CD4-positive, alpha-beta T cell treated with Interleukin-15 for 1 hour (primary cell): Measurements from ENCODE around the gene FAM98C.
"Not testable (repeated sequence)": the region's sequence is repeated elsewhere in the genome, so short reads cannot be mapped to it uniquely, and the experiment has no call there.

Experiments
- DNase-seq: peaks from one replicate; pipeline ENCODE4 v3.0.0-alpha.2; 2020

The FAM98C gene

GRCh38 chr19:38402967-38403674 is at the start of gene FAM98C:
Gene FAM98C (plus strand): TSS chr19:38403093. CDS start chr19:38403154, 61 bp downstream.
- peak; percentile 98 for DNase-seq

- no peak for DNase-seq
Observed at GRCh38 chr19:38355728-38356725, 46.9 kb upstream of the FAM98C start.

DNA sequence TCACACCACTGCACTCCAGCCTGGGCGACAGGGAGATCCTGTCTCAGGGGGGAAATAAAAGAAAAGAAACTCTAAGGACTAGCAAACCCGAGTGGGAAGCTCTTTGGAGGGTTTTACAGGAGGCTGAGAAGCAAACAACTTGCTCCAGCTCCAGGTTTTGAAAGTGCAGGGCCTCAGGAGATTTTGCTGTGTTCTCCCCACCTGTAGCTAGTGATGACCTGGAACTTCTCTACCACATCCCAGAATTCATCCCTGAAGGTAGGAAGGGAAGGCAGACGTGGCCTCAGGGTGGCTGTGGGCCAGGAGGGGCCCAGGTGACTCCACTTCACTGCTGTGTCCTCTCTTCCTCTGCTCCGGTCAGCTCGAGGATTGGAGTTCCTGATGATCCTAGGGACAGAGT is 44.8 kb upstream of the FAM98C start:
- DNase-seq, result no peak

GRCh38 chr19:38359242-38360021 is 43.5 kb upstream of the FAM98C start:
- no peak for DNase-seq

DNA sequence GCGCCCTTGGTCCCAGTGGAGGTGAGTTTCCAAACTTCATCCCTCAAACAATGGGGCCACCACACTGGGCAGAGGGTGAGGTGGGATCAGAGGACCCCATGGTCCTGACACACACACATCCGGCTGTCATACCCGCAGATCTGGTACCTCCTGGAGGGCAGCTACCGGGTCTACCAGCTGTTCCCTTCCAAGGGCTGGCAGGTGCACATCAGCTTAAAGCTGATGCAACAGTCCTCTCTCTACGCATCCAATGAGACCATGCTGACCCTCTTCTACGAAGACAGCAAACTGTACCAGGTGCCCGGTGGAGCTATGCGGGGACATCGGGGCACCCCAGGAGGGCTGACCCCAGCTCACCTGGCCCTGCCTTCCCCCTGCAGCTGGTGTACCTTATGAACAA is 42.5 kb upstream of the FAM98C start:
- DNase-seq, result no peak

DNA sequence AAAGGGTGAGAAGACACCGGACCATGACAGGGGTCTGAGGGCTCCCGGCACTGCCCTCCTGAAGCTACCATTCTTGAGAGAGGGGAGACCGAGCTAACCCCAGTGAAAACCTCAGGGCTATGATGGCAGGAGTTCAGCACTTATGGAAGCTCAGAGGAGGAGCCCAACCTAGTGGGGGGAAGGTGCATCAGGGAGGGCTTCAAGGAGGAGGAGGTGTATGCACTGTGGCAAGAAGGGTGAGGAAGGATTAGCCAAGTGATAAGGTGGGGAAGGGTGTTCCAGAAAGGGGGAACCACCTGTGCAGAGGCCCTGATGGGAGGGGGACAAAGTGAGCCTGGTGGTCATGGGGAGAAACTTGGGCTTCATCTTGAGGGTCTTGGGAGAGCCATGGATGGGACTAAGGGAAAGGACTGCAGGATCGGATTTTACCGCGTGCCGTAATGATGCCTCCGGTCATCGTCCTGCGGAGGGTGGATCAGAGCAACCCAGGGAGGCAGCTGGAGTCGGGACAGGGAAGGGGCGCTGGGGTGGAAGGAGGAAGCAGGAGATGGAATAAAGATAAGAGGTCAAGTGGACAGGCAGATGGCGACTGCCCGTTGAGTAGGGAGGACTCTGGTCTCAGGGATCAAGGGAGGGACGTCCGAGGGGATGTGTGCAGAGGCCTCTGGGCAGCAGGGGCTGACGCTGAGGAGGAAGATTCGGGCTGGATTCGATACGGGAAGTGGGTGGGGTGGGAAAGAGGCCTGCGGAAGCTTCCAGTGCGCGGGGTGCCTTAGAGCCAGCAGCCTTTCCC is 41.9 kb upstream of the FAM98C start:
- no peak for DNase-seq

- DNase-seq, result peak; percentile 65
Observed at GRCh38 chr19:38361633-38362075, 41.2 kb upstream of the FAM98C start.

DNA sequence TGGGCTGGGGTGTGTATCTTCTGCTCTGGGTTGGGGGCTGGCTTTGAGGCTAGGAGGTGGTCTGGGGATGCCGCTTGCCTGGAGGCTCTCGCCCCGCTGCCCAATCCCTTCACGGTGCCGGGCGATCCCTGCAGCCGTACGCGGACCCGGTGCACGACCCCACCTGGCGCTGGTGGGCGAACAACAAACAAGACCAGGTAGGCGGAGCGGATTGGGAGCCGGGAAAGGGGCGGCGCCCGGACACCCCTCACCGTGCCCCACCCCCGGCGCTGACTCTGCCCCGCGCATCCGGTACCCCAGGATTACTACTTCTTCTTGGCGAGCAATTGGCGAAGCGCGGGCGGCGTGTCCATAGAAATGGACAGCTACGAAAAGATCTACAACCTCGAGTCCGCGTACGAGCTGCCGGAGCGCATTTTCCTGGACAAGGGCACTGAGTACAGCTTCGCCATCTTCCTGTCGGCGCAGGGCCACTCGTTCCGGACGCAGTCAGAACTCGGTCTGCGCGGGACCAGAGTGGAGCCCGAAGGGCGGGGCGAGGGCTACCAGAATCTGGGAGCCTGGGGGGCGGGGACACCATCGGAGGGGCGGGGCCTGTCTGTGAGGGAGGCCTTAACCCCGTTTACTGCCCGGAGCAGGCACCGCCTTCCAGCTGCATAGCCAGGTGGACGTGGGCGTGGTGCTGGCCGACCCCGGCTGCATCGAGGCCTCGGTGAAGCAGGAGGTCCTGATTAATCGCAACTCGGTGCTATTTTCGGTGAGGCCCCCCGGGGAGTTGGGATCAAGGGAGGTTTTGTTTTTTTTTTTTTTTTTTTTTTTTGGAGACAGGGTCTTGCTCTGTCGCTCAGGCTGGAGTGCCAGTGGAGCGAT is 40.6 kb upstream of the FAM98C start:
- DNase-seq, result peak; percentile 71

GRCh38 chr19:38362946-38363688 is 39.8 kb upstream of the FAM98C start:
- DNase-seq, result not testable (repeated sequence)

DNA sequence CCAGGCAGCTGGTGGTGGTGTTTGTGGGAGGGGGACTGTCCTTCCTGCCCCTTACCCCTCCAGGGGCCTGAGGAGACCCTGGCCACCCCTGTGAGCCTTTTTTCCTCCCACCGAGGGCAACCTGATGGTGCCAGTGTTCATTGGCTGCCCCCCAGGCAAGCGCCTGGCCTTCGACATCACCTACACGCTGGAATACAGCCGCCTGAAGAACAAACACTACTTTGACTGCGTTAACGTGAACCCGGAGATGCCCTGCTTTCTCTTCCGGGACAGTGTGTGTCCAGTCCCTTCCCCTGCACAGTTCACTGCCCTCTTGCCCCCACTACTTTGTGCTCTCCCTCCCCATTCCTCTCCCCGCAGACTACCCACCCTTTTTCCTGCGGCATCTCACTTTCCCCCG is 35.9 kb upstream of the FAM98C start:
- DNase-seq, result no peak

GRCh38 chr19:38369584-38369983 is 33.3 kb upstream of the FAM98C start:
- no peak for DNase-seq

DNA sequence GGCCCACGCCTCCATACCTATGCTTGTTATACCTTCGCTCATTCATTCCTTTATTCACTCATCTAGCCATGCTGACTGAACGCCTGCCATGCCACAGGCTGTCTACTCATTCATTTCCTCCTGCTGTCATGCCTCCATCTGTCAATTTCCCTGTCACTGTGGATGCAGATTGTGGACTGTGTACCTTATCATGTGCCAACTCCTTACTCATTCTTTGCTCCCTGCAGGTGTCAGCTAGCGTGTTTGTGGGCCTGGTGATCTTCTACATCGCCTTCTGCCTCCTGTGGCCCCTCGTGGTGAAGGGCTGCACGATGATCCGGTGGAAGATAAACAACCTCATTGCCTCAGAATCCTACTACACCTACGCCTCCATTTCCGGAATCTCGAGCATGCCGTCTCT is 32.6 kb upstream of the FAM98C start:
- DNase-seq, result no peak

GRCh38 chr19:38371081-38371480 is 31.8 kb upstream of the FAM98C start:
- no peak for DNase-seq

DNA sequence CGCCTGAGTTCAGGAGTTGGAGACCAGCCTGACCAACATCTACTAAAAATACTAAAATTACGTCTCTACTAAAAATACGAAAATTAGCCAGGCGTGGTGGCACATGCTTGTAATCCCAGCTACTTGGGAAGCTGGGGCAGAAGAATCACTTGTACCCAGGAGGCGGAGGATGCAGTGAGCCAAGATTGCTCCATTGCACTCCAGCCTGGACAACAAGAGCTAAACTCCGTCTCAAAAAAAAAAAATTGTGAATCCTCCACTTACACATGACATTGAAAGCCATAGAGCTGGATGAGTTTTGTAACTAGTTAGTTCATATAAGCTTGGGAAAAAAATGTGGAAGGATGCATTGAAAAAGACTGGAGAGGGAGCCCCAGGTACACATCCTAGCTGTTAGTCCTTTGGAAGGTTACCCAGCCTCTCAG is 29.0 kb upstream of the FAM98C start:
- no peak for DNase-seq

GRCh38 chr19:38374332-38375097 is 28.4 kb upstream of the FAM98C start, which contains the start of gene PSMD8:
Gene PSMD8 (plus strand): TSS chr19:38374571. CDS start chr19:38374602, 31 bp downstream.
- peak; percentile 100 for DNase-seq

GRCh38 chr19:38375098-38375493 is 27.8 kb upstream of the FAM98C start:
- no peak for DNase-seq

- DNase-seq, result no peak
Observed at GRCh38 chr19:38375748-38376147, 27.1 kb upstream of the FAM98C start.

GRCh38 chr19:38376576-38376975 is 26.3 kb upstream of the FAM98C start:
- no peak for DNase-seq

- no peak for DNase-seq
Observed at GRCh38 chr19:38377052-38377451, 25.8 kb upstream of the FAM98C start.
